ENCODE data around the gene MPRIP. TPM values are rescaled to one million over a fixed set of nuclear protein-coding genes. Genes with fewer than 3 reads are reported as not detected.
"Not testable (repeated sequence)": the region's sequence is repeated elsewhere in the genome, so short reads cannot be mapped to it uniquely, and the experiment has no call there.

Gene MPRIP
- total RNA-seq, 1 experiment from 2014 or later, result 199 TPM

- H3K27ac ChIP-seq; DNase-seq (ENCODE audit: low read depth in 1 of 2, low spot score in 2 of 2); H3K9me3 ChIP-seq (replicated peaks); H3K36me3 ChIP-seq; H3K4me1 ChIP-seq (replicated peaks); H3K27me3 ChIP-seq (replicated peaks); H3K4me3 ChIP-seq: not testable (repeated sequence)
Observed at GRCh38 chr17:17008621-17009397, 33.4 kb upstream of the MPRIP start.

DNA sequence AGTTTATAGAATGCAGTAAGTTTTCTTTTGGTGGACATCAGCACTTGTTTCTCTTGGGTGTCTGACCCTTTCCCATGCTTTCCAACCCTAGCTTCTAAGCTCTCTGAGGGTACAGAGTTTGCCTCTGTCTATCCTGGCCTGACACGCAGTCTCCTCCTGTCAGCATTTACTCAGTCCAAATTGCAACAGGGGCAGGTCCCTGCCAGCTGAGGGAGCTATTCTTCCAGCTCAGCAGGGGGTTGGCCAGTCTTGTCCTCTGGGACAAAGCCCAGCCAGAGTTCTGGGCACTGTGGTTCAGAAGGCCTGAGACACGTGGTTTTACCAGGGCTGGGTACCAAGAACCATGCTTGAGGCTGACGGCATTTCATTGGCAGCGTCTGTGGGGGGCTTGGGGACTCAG, 32.3 kb upstream of the MPRIP start:
- H3K9me3 ChIP-seq (replicated peaks); H3K27ac ChIP-seq; H3K4me3 ChIP-seq; H3K36me3 ChIP-seq; H3K27me3 ChIP-seq (replicated peaks): not testable (repeated sequence)
- peaks cover 16% of the 10 kb centered on the region for H3K4me1 ChIP-seq (replicated peaks)
- peak in 1 of 2 experiments; percentile 33 for DNase-seq (ENCODE audit: low read depth in 1 of 2, low spot score in 2 of 2)

- peak in 1 of 2 experiments; percentile 70 for DNase-seq (ENCODE audit: low read depth in 1 of 2, low spot score in 2 of 2)
- H3K4me1 ChIP-seq (replicated peaks), result peaks cover 18% of the 10 kb centered on the region
- H3K4me3 ChIP-seq; H3K36me3 ChIP-seq; H3K27ac ChIP-seq; H3K9me3 ChIP-seq (replicated peaks); H3K27me3 ChIP-seq (replicated peaks): not testable (repeated sequence)
Observed at GRCh38 chr17:17010545-17011034, 31.7 kb upstream of the MPRIP start.

GRCh38 chr17:17011043-17011907, 31.0 kb upstream of the MPRIP start:
- H3K4me3 ChIP-seq; H3K27ac ChIP-seq; H3K9me3 ChIP-seq (replicated peaks); H3K27me3 ChIP-seq (replicated peaks); H3K36me3 ChIP-seq: not testable (repeated sequence)
- DNase-seq (ENCODE audit: low read depth in 1 of 2, low spot score in 2 of 2), result peak; percentile 71
- H3K4me1 ChIP-seq (replicated peaks), result peaks cover 18% of the 10 kb centered on the region

DNA sequence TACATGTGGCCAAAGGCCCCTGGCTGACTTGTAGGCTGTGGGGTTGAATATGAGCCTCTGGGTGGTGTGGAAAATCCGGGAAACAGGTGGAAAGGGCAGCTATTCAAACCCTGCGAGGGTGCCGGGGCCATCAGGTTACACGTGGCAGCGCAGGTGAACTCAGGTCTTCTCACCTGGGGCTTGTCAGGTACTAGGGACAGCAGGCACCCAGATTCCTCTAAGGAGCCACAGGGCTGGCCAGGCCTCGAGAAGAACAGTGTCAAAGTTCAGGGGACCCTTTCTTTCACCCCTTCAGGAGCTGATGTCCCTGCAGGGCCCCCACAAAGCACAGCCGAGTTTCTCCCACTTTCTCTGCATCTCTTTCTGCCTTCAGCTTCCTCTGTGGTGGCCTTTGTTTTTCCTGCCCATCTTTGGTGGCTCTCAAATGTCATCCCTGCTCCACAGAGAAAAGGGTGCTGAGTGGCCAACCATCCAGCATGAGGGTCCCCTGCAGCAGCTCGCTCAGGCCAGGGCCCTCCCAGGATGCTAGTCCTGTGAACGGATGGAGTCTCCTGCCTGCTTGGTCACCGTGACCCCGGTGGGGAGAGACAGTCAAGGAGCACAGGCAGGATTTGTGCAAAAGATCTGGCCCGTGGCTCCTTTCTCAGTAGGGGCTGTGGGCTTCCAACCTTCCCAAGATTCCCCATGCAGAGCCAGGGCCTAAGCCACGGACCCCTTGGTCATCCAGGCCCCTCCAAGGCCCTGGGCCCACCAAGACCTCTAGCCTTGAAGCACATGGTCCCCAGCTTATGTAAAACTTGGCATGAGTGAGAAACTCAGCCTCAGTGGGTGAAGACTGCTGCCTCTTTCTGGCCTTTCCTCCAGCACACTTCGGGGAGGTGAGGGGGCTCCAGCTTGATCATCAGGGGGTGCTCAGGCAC, 28.2 kb upstream of the MPRIP start:
- Histone ChIP-seq H3K27ac (peak overlapping the region; percentile 62), H3K4me1 (replicated peaks) (peaks cover 18% of the 10 kb centered on the region)
- not testable (repeated sequence) for H3K9me3 ChIP-seq (replicated peaks); H3K27me3 ChIP-seq (replicated peaks); H3K36me3 ChIP-seq; H3K4me3 ChIP-seq; DNase-seq (ENCODE audit: low read depth in 1 of 2, low spot score in 2 of 2)

- not testable (repeated sequence) for H3K27me3 ChIP-seq (replicated peaks); H3K9me3 ChIP-seq (replicated peaks); H3K4me3 ChIP-seq; H3K36me3 ChIP-seq
- peak; percentile 43 to 73 for DNase-seq (ENCODE audit: low read depth in 1 of 2, low spot score in 2 of 2)
- peaks cover 17% of the 10 kb centered on the region for H3K4me1 ChIP-seq (replicated peaks)
- H3K27ac ChIP-seq, result peak overlapping the region; percentile 17; the same call in 1 of the 2 replicates
Observed at GRCh38 chr17:17014748-17015124, 27.5 kb upstream of the MPRIP start.

- no peaks in the 10 kb centered on the region for H3K9me3 ChIP-seq (replicated peaks)
- H3K4me1 ChIP-seq (replicated peaks), result peaks cover 20% of the 10 kb centered on the region
- no peaks in the 10 kb centered on the region for H3K27me3 ChIP-seq (replicated peaks)
- peak overlapping the region; percentile 17; the same call in 1 of the 2 replicates for H3K27ac ChIP-seq
- no peak overlapping the region for H3K4me3 ChIP-seq
- H3K36me3 ChIP-seq, result no peaks in the 10 kb centered on the region
- no peak for DNase-seq (ENCODE audit: low read depth in 1 of 2, low spot score in 2 of 2)
Observed at GRCh38 chr17:17015230-17015629, 27.0 kb upstream of the MPRIP start.

DNA sequence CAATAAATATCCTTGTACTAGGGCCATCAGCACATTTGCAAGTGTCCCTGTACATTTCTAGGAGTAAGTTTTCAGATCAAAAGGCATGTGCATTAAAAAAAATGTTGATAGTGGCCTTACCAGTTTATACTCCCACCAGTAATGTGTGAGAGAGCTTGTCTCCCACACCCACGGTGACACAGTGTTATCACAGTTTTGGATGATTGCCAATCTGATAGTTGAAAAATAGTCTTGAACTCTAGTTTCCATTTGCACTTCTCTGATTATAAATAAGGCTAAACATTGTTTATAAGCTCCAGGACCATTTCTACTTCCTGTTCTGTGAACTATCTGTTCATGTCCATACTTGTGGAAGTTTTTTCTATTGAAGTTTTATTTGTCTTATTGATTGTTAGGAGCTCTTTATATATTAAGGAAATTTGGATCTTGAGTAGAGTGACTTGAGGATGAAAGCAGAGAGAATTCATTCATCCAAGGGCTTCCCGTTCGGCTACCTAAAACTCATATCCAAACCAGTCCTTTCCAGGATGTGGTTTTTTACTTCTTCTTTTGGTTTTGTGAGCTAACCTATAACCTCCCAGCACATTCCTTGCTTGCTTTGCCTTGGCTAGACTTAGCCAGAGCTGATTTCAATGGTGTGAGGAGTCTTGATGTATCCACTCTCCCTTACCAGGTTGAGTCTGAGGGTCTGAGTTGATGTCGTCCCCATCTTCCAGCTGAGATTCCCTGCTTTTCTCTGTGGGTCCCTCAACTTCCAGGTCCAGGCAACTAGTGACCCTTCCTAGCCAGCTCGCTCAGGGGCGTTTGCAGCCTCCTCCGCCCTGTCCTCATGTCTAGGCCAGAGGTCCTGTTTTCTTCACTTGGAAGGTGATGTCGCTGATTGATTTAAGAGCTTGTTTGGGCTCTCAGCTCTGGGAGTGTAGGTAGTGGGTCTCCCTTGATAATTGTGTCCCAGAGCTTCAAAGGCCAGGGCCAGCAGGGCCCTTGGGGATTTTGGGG, 25.8 kb upstream of the MPRIP start:
- H3K4me3 ChIP-seq; H3K9me3 ChIP-seq (replicated peaks); H3K27me3 ChIP-seq (replicated peaks); DNase-seq (ENCODE audit: low read depth in 1 of 2, low spot score in 2 of 2); H3K36me3 ChIP-seq; H3K27ac ChIP-seq: not testable (repeated sequence)
- H3K4me1 ChIP-seq (replicated peaks), result peaks cover 32% of the 10 kb centered on the region

- Histone ChIP-seq H3K36me3 (no peaks in the 10 kb centered on the region), H3K4me1 (replicated peaks) (peaks cover 42% of the 10 kb centered on the region), H3K9me3 (replicated peaks) (no peaks in the 10 kb centered on the region), H3K4me3 (no peak overlapping the region), H3K27me3 (replicated peaks) (no peaks in the 10 kb centered on the region), H3K27ac (no peak overlapping the region)
- no peak for DNase-seq (ENCODE audit: low read depth in 1 of 2, low spot score in 2 of 2)
Observed at GRCh38 chr17:17017343-17018014, 24.8 kb upstream of the MPRIP start.

DNA sequence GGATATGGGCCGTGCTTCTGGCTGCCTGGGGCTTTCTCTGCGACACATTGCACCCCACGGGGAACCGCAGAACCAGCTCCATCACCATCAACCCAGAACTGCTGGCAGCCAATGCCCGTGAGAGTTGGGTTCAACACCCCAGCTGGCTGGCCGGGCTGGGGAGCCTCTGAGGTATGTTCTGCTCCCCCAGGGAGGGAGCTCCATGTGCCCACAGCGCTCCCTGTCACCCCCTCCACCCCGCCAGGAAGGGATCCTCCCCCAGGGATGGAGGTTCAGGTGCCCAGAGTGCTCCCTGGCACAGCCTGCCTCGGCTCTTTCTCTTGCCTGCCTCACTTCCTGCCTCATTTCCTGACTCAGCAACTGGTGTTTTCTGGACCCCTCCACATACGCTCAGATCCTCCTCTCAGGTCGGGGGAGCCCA, 24.2 kb upstream of the MPRIP start:
- Histone ChIP-seq H3K9me3 (replicated peaks) (no peaks in the 10 kb centered on the region), H3K27me3 (replicated peaks) (no peaks in the 10 kb centered on the region), H3K4me1 (replicated peaks) (peaks cover 48% of the 10 kb centered on the region), H3K27ac (no peak overlapping the region), H3K4me3 (no peak overlapping the region), H3K36me3 (no peaks in the 10 kb centered on the region)
- DNase-seq (ENCODE audit: low read depth in 1 of 2, low spot score in 2 of 2), result no peak

DNA sequence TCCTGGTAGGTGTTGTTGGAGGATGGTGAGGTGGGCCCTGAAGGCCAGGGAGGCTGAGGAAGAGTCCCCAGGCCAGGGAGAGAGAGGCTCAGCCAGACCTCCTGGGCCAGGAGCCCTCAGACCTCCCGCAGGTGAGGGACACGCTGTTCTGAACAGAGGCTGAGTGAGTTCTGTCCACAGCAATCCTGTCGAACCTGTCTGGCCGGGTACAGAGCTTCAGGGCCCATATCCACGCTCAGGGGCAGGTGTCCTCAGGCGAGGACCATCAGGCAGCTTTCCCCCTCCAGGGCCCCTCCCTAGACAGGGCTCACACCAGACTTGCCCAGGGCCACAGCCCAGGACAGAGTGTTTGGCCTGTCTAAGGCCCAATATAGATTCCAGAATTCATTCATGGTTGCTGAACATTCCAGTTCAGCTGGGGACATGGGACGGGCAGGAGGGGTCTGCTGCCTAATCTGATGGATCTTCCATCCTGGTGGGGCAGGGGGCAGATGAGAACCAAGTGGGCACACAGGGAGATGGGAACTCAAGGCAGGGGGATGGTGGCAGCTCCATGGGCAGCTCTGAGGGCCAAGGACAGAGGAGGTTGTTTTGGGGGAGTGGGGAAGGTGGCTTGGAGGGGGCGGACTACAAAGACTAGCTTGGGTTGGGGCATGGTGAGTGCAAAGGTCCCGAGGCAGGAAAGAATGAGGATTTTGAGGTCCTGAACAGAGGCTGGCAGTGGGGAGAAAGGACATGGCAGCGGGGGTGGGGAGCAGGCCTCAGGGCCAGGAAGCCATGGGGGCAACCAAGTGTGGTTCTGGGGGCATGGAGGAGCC, 23.4 kb upstream of the MPRIP start:
- Histone ChIP-seq H3K9me3 (replicated peaks) (no peaks in the 10 kb centered on the region), H3K36me3 (no peaks in the 10 kb centered on the region), H3K4me3 (no peak overlapping the region), H3K27ac (no peak overlapping the region), H3K27me3 (replicated peaks) (no peaks in the 10 kb centered on the region), H3K4me1 (replicated peaks) (peaks cover 49% of the 10 kb centered on the region)
- DNase-seq (ENCODE audit: low read depth in 1 of 2, low spot score in 2 of 2), result no peak

Data from SJSA1 (cell line).